Measurements from ENCODE around the gene SPON1.

DNA sequence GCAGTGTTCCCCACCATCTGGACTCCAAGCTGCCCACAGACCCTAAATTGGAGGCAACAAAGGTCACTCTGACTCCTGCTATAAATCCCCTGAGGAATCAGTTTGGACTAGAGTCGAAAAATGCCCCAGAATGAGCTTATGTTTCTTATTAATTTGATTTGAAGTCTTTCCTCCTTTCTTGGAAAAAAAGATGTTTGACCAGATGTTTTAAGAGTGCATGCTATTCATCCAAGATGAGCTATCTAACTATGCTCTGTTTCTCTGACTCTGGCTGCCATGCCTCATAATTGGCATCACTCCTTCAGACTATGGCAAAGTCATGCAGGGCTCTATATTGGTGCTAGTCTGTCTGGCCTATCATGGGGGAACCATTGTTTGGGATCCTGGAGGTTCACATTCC, 174.0 kb downstream of the SPON1 start:
- TF ChIP-seq POLR2A (IDR thresholded peaks at IDR 0.05), result no peak
- TF ChIP-seq, protein P1, sequence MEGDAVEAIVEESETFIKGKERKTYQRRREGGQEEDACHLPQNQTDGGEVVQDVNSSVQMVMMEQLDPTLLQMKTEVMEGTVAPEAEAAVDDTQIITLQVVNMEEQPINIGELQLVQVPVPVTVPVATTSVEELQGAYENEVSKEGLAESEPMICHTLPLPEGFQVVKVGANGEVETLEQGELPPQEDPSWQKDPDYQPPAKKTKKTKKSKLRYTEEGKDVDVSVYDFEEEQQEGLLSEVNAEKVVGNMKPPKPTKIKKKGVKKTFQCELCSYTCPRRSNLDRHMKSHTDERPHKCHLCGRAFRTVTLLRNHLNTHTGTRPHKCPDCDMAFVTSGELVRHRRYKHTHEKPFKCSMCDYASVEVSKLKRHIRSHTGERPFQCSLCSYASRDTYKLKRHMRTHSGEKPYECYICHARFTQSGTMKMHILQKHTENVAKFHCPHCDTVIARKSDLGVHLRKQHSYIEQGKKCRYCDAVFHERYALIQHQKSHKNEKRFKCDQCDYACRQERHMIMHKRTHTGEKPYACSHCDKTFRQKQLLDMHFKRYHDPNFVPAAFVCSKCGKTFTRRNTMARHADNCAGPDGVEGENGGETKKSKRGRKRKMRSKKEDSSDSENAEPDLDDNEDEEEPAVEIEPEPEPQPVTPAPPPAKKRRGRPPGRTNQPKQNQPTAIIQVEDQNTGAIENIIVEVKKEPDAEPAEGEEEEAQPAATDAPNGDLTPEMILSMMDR (IDR thresholded peaks at IDR 0.05), result no peak
- no peak for TF ChIP-seq EP300 (IDR thresholded peaks at IDR 0.05)
